GM23248 (cell line): ENCODE results near the gene APBA1.

ENCODE experiments used
- EZH2 ChIP-seq: fragments of 200-600 bp; sonication (generic); IDR thresholded peaks from 2 replicates; pipeline ENCODE4 v1.6.1; 2018; ENCODE audit warnings: antibody characterized with exemption, mild to moderate bottlenecking; ENCODE audit not compliant: insufficient read depth, poor library complexity, severe bottlenecking
- EZH2phosphoT487 ChIP-seq: fragments of 200-600 bp; sonication (generic); IDR thresholded peaks from 2 replicates; pipeline ENCODE4 v1.6.1; 2018; ENCODE audit warnings: antibody characterized with exemption, moderate library complexity, mild to moderate bottlenecking, low read depth; ENCODE audit not compliant: insufficient read depth

DNA sequence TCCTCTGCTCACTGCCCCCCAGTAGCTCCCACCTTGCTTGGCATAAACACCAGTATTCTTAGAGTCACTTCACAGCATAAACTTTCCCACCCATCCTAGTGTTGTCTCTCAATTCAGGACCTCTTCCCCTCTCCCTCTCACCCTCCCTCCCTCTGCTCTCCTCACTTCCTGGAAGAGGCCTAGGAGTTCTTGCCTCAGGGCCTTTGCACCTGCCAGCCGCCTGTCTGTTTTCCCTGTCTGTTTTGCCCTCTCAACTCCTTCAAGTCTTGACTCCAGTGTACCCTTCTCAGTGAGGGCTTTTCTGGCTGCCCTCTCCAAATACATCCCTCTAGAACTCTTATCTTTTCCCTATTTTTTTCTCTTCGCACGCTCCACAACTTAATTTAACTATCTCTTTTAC lies 260.9 kb downstream of the APBA1 start:
- TF ChIP-seq EZH2 (no peak), EZH2phosphoT487 (no peak)
